Neuron (in vitro differentiated cells): Measurements from ENCODE around the gene UTP3.
"Not testable (repeated sequence)": the region's sequence is repeated elsewhere in the genome, so short reads cannot be mapped to it uniquely, and the experiment has no call there.

Experiments
- H2AFZ ChIP-seq: one replicate; pipeline ENCODE4 v1.6.1; 2013; ENCODE audit warnings: low read depth, mild to moderate bottlenecking, inconsistent platforms, low read length, moderate library complexity
- H3K27me3 ChIP-seq: one replicate; pipeline ENCODE4 v1.6.1; 2013; ENCODE audit warnings: low read length; ENCODE audit not compliant: insufficient read depth
- H3K36me3 ChIP-seq: one replicate; pipeline ENCODE4 v1.6.1; 2013; ENCODE audit warnings: low read length; ENCODE audit not compliant: insufficient read depth
- H3K4me1 ChIP-seq: one replicate; pipeline ENCODE4 v1.6.1; 2013; ENCODE audit warnings: low read length; ENCODE audit not compliant: insufficient read depth
- H3K4me3 ChIP-seq: 2 replicates; pipeline ENCODE4 v1.5.1; 2013; ENCODE audit warnings: mild to moderate bottlenecking, low read length, moderate library complexity
- H3K9me3 ChIP-seq: one replicate; pipeline ENCODE4 v1.6.1; 2013; ENCODE audit warnings: low read length

Gene UTP3

GRCh38 chr4:70701271-70701670, 12.9 kb downstream of the UTP3 start:
- Histone ChIP-seq H3K36me3 (no peaks in the 10 kb centered on the region), H3K9me3 (no peaks in the 10 kb centered on the region), H3K27me3 (no peaks in the 10 kb centered on the region), H2AFZ (no peak overlapping the region), H3K4me3 (no peak overlapping the region), H3K4me1 (peaks cover 7% of the 10 kb centered on the region)

- not testable (repeated sequence) for H3K27me3 ChIP-seq, H3K9me3 ChIP-seq, H2AFZ ChIP-seq, H3K36me3 ChIP-seq, H3K4me3 ChIP-seq
- peaks cover 18% of the 10 kb centered on the region for H3K4me1 ChIP-seq
Observed at GRCh38 chr4:70702592-70702991, 14.3 kb downstream of the UTP3 start.

- Histone ChIP-seq H3K9me3 (no peaks in the 10 kb centered on the region), H3K27me3 (no peaks in the 10 kb centered on the region), H3K36me3 (no peaks in the 10 kb centered on the region), H2AFZ (peak overlapping the region; percentile 93), H3K4me3 (peak overlapping the region; percentile 95), H3K4me1 (peaks cover 19% of the 10 kb centered on the region)
Observed at GRCh38 chr4:70703619-70704214, 15.4 kb downstream of the UTP3 start.

GRCh38 chr4:70704215-70704930, 16.0 kb downstream of the UTP3 start:
- peak overlapping the region; percentile 95 for H3K4me3 ChIP-seq
- peaks cover 25% of the 10 kb centered on the region for H3K4me1 ChIP-seq
- H3K9me3 ChIP-seq, result no peaks in the 10 kb centered on the region
- no peaks in the 10 kb centered on the region for H3K36me3 ChIP-seq
- H2AFZ ChIP-seq, result peak overlapping the region; percentile 93
- H3K27me3 ChIP-seq, result no peaks in the 10 kb centered on the region

- peak overlapping the region; percentile 93 for H2AFZ ChIP-seq
- H3K27me3 ChIP-seq, result no peaks in the 10 kb centered on the region
- H3K4me3 ChIP-seq, result peak overlapping the region; percentile 95
- H3K9me3 ChIP-seq, result no peaks in the 10 kb centered on the region
- H3K36me3 ChIP-seq, result no peaks in the 10 kb centered on the region
- H3K4me1 ChIP-seq, result peaks cover 28% of the 10 kb centered on the region
Observed at GRCh38 chr4:70704931-70705182, 16.5 kb downstream of the UTP3 start.

- peaks cover 31% of the 10 kb centered on the region for H3K4me1 ChIP-seq
- H3K36me3 ChIP-seq, result no peaks in the 10 kb centered on the region
- peak overlapping the region; percentile 93 for H2AFZ ChIP-seq
- H3K27me3 ChIP-seq, result no peaks in the 10 kb centered on the region
- H3K9me3 ChIP-seq, result no peaks in the 10 kb centered on the region
- peak overlapping the region; percentile 95 for H3K4me3 ChIP-seq
Observed at GRCh38 chr4:70705183-70706043, 17.1 kb downstream of the UTP3 start.

- no peaks in the 10 kb centered on the region for H3K27me3 ChIP-seq
- H2AFZ ChIP-seq, result peak overlapping the region; percentile 93
- no peaks in the 10 kb centered on the region for H3K36me3 ChIP-seq
- H3K9me3 ChIP-seq, result no peaks in the 10 kb centered on the region
- H3K4me1 ChIP-seq, result peaks cover 31% of the 10 kb centered on the region
- H3K4me3 ChIP-seq, result peak overlapping the region; percentile 95
Observed at GRCh38 chr4:70706044-70706461, 17.7 kb downstream of the UTP3 start.

GRCh38 chr4:70706516-70706915, 18.2 kb downstream of the UTP3 start:
- Histone ChIP-seq H3K9me3 (no peaks in the 10 kb centered on the region), H3K36me3 (no peaks in the 10 kb centered on the region), H3K4me1 (peaks cover 31% of the 10 kb centered on the region), H3K27me3 (no peaks in the 10 kb centered on the region), H3K4me3 (peak overlapping the region; percentile 95), H2AFZ (no peak overlapping the region)

- no peaks in the 10 kb centered on the region for H3K27me3 ChIP-seq
- H3K4me3 ChIP-seq, result peak overlapping the region; percentile 43
- H3K9me3 ChIP-seq, result no peaks in the 10 kb centered on the region
- peaks cover 26% of the 10 kb centered on the region for H3K4me1 ChIP-seq
- H2AFZ ChIP-seq, result no peak overlapping the region
- H3K36me3 ChIP-seq, result no peaks in the 10 kb centered on the region
Observed at GRCh38 chr4:70709611-70710205, 21.4 kb downstream of the UTP3 start.

GRCh38 chr4:70711599-70711998, 23.3 kb downstream of the UTP3 start:
- peaks cover 20% of the 10 kb centered on the region for H3K4me1 ChIP-seq
- H3K9me3 ChIP-seq, result no peaks in the 10 kb centered on the region
- no peak overlapping the region for H3K4me3 ChIP-seq
- no peaks in the 10 kb centered on the region for H3K36me3 ChIP-seq
- H2AFZ ChIP-seq, result no peak overlapping the region
- no peaks in the 10 kb centered on the region for H3K27me3 ChIP-seq

GRCh38 chr4:70712150-70712549, 23.8 kb downstream of the UTP3 start:
- H3K4me3 ChIP-seq, result no peak overlapping the region
- no peaks in the 10 kb centered on the region for H3K9me3 ChIP-seq
- peaks cover 14% of the 10 kb centered on the region for H3K4me1 ChIP-seq
- H3K27me3 ChIP-seq, result no peaks in the 10 kb centered on the region
- H2AFZ ChIP-seq, result no peak overlapping the region
- no peaks in the 10 kb centered on the region for H3K36me3 ChIP-seq

GRCh38 chr4:70712604-70713452, 24.5 kb downstream of the UTP3 start:
- Histone ChIP-seq H3K36me3 (no peaks in the 10 kb centered on the region), H3K27me3 (no peaks in the 10 kb centered on the region), H3K9me3 (no peaks in the 10 kb centered on the region), H3K4me1 (peaks cover 12% of the 10 kb centered on the region), H3K4me3 (no peak overlapping the region), H2AFZ (no peak overlapping the region)
